Raji (cell line): Measurements from ENCODE around the gene KREMEN1.

ENCODE experiments used
- POLR2A ChIP-seq: IDR thresholded peaks from 2 replicates; pipeline ENCODE4 v1.6.1; 2011; ENCODE audit warnings: low read depth, low read length, control low read depth; ENCODE audit not compliant: insufficient read depth

KREMEN1 gene

GRCh38 chr22:29145321-29146072 lies 72.7 kb downstream of the KREMEN1 start:
- no peak for TF ChIP-seq POLR2A

- TF ChIP-seq POLR2A: no peak
Measured at GRCh38 chr22:29146091-29146560, 73.3 kb downstream of the KREMEN1 start.

- TF ChIP-seq POLR2A: no peak
Measured at GRCh38 chr22:29146771-29147170, 73.9 kb downstream of the KREMEN1 start.

GRCh38 chr22:29147331-29147899 lies 74.6 kb downstream of the KREMEN1 start:
- TF ChIP-seq POLR2A: no peak

GRCh38 chr22:29148036-29148435 lies 75.2 kb downstream of the KREMEN1 start:
- TF ChIP-seq POLR2A: no peak

GRCh38 chr22:29148826-29149225 lies 76.0 kb downstream of the KREMEN1 start:
- TF ChIP-seq POLR2A: no peak

GRCh38 chr22:29149841-29150555 lies 77.2 kb downstream of the KREMEN1 start:
- TF ChIP-seq POLR2A: no peak

GRCh38 chr22:29150701-29151100 lies 77.9 kb downstream of the KREMEN1 start:
- TF ChIP-seq POLR2A: no peak

- no peak for TF ChIP-seq POLR2A
Measured at GRCh38 chr22:29151316-29151715, 78.5 kb downstream of the KREMEN1 start.

GRCh38 chr22:29152045-29152953 lies 79.5 kb downstream of the KREMEN1 start:
- no peak for TF ChIP-seq POLR2A

GRCh38 chr22:29152954-29153719 lies 80.3 kb downstream of the KREMEN1 start:
- no peak for TF ChIP-seq POLR2A

GRCh38 chr22:29154364-29155048 lies 81.7 kb downstream of the KREMEN1 start:
- TF ChIP-seq POLR2A: no peak

GRCh38 chr22:29155966-29156365 lies 83.1 kb downstream of the KREMEN1 start:
- TF ChIP-seq POLR2A: no peak

- no peak for TF ChIP-seq POLR2A
Measured at GRCh38 chr22:29156507-29156906, 83.7 kb downstream of the KREMEN1 start.
